ENCODE data around the gene BIVM.

DNA sequence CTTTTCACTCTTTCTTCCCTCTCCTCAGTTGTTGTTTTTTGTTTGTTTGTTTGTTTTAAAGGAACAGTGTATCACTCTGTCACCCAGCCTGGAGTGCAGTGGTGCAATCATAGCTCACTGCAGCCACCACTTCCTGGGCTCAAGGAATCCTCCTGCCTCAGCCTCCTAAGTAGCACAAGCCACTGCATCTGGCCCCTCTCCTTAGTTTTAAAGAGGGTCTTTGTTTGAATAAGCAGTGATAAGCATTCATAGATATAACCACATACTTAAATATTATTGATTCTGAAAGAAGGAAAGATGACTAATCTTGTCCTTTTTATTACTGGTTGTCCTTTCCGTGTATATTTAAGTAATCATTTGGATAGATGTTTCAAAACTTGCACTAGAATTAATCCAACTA, 73.6 kb downstream of the BIVM start:
- TF ChIP-seq, protein P1, sequence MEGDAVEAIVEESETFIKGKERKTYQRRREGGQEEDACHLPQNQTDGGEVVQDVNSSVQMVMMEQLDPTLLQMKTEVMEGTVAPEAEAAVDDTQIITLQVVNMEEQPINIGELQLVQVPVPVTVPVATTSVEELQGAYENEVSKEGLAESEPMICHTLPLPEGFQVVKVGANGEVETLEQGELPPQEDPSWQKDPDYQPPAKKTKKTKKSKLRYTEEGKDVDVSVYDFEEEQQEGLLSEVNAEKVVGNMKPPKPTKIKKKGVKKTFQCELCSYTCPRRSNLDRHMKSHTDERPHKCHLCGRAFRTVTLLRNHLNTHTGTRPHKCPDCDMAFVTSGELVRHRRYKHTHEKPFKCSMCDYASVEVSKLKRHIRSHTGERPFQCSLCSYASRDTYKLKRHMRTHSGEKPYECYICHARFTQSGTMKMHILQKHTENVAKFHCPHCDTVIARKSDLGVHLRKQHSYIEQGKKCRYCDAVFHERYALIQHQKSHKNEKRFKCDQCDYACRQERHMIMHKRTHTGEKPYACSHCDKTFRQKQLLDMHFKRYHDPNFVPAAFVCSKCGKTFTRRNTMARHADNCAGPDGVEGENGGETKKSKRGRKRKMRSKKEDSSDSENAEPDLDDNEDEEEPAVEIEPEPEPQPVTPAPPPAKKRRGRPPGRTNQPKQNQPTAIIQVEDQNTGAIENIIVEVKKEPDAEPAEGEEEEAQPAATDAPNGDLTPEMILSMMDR (conservative IDR thresholded peaks at IDR 0.05) = no peak
- no peak for TF ChIP-seq ZFX (IDR thresholded peaks at IDR 0.05)
